DND-41 (cell line): ENCODE measurements around the gene DRGX.

Experiments
- ATAC-seq: fragments of 200-7000 bp; cut with Tn5 transposase; 3 replicates; pipeline ENCODE4 v1.9.1; 2021; ENCODE audit warnings: low read depth; ENCODE audit not compliant: insufficient read depth
- DNase-seq: peaks from one replicate; pipeline ENCODE4 v3.0.0-alpha.2; 2020
- H2AFZ ChIP-seq: 2 replicates; pipeline ENCODE4 v1.6.0; 2012; ENCODE audit warnings: low read depth, low read length
- H3K27ac ChIP-seq: 2 replicates; pipeline ENCODE4 v1.5.1; 2012; ENCODE audit warnings: low read length, inconsistent platforms
- H3K27me3 ChIP-seq: fragments of 200-600 bp; sonication (generic); 2 replicates; pipeline ENCODE4 v1.6.0; 2012; ENCODE audit warnings: low read length, mild to moderate bottlenecking, inconsistent platforms; ENCODE audit not compliant: insufficient read depth, poor library complexity
- H3K36me3 ChIP-seq: 2 replicates; pipeline ENCODE4 v1.5.1; 2012; ENCODE audit warnings: low read length, inconsistent platforms; ENCODE audit not compliant: insufficient read depth
- H3K4me1 ChIP-seq: 2 replicates; pipeline ENCODE4 v1.5.1; 2012; ENCODE audit warnings: mild to moderate bottlenecking, low read length; ENCODE audit not compliant: insufficient read depth
- H3K4me2 ChIP-seq: 2 replicates; pipeline ENCODE4 v1.6.0; 2012; ENCODE audit warnings: mild to moderate bottlenecking, moderate library complexity, low read length, inconsistent platforms; ENCODE audit not compliant: insufficient read depth
- H3K4me3 ChIP-seq, 2 experiments: fragments of 200-600 bp in 1 of 2; shearing (Covaris generic) in 1 of 2; 2 replicates each; pipeline ENCODE4 v1.5.1; 2012 to 2016; ENCODE audit warnings: inconsistent platforms in 2 of 2, low read length in 2 of 2, mild to moderate bottlenecking in 2 of 2, low read depth in 1 of 2, moderate library complexity in 1 of 2
- H3K79me2 ChIP-seq: 2 replicates; pipeline ENCODE4 v1.6.0; 2012; ENCODE audit warnings: low read length, inconsistent platforms; ENCODE audit not compliant: insufficient read depth
- H3K9ac ChIP-seq: 2 replicates; pipeline ENCODE4 v1.6.0; 2012; ENCODE audit warnings: low read depth, mild to moderate bottlenecking, inconsistent platforms, low read length, moderate library complexity
- H3K9me3 ChIP-seq: 2 replicates; pipeline ENCODE4 v1.5.1; 2012; ENCODE audit warnings: low read length, moderate library complexity, mild to moderate bottlenecking, inconsistent platforms; ENCODE audit not compliant: insufficient read depth, severe bottlenecking
- H4K20me1 ChIP-seq: 2 replicates; pipeline ENCODE4 v1.6.0; 2012; ENCODE audit warnings: low read length; ENCODE audit not compliant: insufficient read depth
- CTCF ChIP-seq: IDR thresholded peaks from 2 replicates; pipeline ENCODE4 v1.5.1; 2012; ENCODE audit warnings: borderline replicate concordance, low read length, moderate library complexity, mild to moderate bottlenecking; ENCODE audit not compliant: poor library complexity, severe bottlenecking; ENCODE audit errors: extremely low read depth
- EZH2 ChIP-seq: IDR thresholded peaks from 3 replicates; pipeline ENCODE4 v1.6.1; 2012; ENCODE audit warnings: borderline replicate concordance, low read depth, mild to moderate bottlenecking, moderate library complexity, low read length, inconsistent platforms; ENCODE audit not compliant: severe bottlenecking

DRGX gene

GRCh38 chr10:49407552-49408137 is 11.8 kb upstream of the DRGX start:
- Histone ChIP-seq H3K9me3 (no peaks in the 10 kb centered on the region), H3K4me1 (no peaks in the 10 kb centered on the region), H3K27ac (no peak overlapping the region), H3K9ac (no peak overlapping the region), H3K36me3 (no peaks in the 10 kb centered on the region), H3K27me3 (peaks cover 21% of the 10 kb centered on the region), H3K79me2 (no peaks in the 10 kb centered on the region), H3K4me2 (no peak overlapping the region), H4K20me1 (peaks cover 8% of the 10 kb centered on the region), H2AFZ (no peak overlapping the region), H3K4me3 (no peak overlapping the region)
- ATAC-seq (peak; percentile 95), DNase-seq (peak; percentile 80)
- TF ChIP-seq EZH2 (no peak), CTCF (peak; percentile 94)

DNA sequence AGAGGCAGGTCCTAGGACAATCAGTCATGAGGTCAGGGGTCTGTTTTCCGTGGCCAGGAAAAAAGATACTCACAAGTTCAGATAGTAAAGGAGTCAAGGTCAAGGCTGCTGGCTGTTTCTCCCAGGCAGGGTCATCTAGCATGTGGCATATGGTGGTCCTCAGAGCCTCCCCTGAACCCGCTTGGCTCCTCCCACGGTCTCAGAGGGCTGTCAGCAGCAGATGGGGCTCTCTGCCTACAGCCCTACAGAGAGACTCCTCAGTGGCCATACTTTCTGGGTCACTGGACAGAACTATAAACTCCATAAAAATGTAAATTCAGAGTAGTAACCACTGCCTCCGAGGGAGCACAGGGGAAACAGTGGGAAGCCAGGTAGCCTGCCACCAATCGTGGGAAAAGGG is 11.3 kb upstream of the DRGX start:
- DNase-seq = no peak
- no peak for TF ChIP-seq CTCF
- no peak for TF ChIP-seq EZH2
- Histone ChIP-seq H3K4me3 (no peak overlapping the region), H3K27me3 (peaks cover 22% of the 10 kb centered on the region), H3K9me3 (no peaks in the 10 kb centered on the region), H3K27ac (no peak overlapping the region), H3K4me2 (no peak overlapping the region), H2AFZ (no peak overlapping the region), H3K36me3 (no peaks in the 10 kb centered on the region), H3K4me1 (no peaks in the 10 kb centered on the region), H4K20me1 (peaks cover 8% of the 10 kb centered on the region), H3K9ac (no peak overlapping the region), H3K79me2 (no peaks in the 10 kb centered on the region)
- 0 out of 3 replicates have a peak, but pooled peaks have one; percentile 3 for ATAC-seq

- peaks cover 12% of the 10 kb centered on the region for H3K27me3 ChIP-seq
- TF ChIP-seq EZH2 (no peak), CTCF (no peak)
- peaks cover 5% of the 10 kb centered on the region for H4K20me1 ChIP-seq
- H3K27ac ChIP-seq = no peak overlapping the region
- H2AFZ ChIP-seq = no peak overlapping the region
- ATAC-seq (no peak), DNase-seq (no peak)
- H3K36me3 ChIP-seq = no peaks in the 10 kb centered on the region
- no peak overlapping the region for H3K4me2 ChIP-seq
- H3K79me2 ChIP-seq = no peaks in the 10 kb centered on the region
- H3K4me3 ChIP-seq = no peak overlapping the region
- no peak overlapping the region for H3K9ac ChIP-seq
- no peaks in the 10 kb centered on the region for H3K4me1 ChIP-seq
- H3K9me3 ChIP-seq = no peaks in the 10 kb centered on the region
These were observed 8.5 kb upstream of the DRGX start for GRCh38 chr10:49404321-49404878.
